H1 (cell line): Measurements from ENCODE around the gene ITIH1.

Experiments used
- CREB1 ChIP-seq: IDR thresholded peaks from 2 replicates; pipeline ENCODE4 v1.6.1; 2012; ENCODE audit warnings: inconsistent platforms
- GABPA ChIP-seq: IDR thresholded peaks from 2 replicates; pipeline ENCODE4 v1.6.1; 2011; ENCODE audit warnings: mild to moderate bottlenecking, low read length, moderate library complexity, borderline replicate concordance; ENCODE audit not compliant: insufficient read depth
- POLR2A ChIP-seq, 2 experiments: IDR thresholded peaks; 1 replicate in 1 of 2; 2 replicates in 1 of 2; pipeline ENCODE4 v1.6.1; 2011; ENCODE audit warnings: low read depth in 2 of 2, low read length in 2 of 2, mild to moderate bottlenecking in 2 of 2; ENCODE audit errors: control extremely low read depth in 1 of 2

- TF ChIP-seq POLR2A (IDR thresholded peaks at IDR 0.05; ENCODE audit: control extremely low read depth in 1 of 2, low read depth in 2 of 2, low read length in 2 of 2) (no peak), GABPA (no peak), CREB1 (no peak)
Observed at GRCh38 chr3:52839268-52839575, 61.8 kb downstream of the ITIH1 start.
